Natural killer cell (primary cell): ENCODE measurements around the gene ALKBH7. TPM values are rescaled to one million over a fixed set of nuclear protein-coding genes. Genes with fewer than 3 reads are reported as not detected.

Experiments
- ATAC-seq, 3 donors: fragments of 150-1000 bp in 2 of 3; fragments of 200-7000 bp in 1 of 3; cut with Tn5 transposase; 1 replicate in 1 of 3; 2 replicates in 2 of 3; pipeline ENCODE4 v1.10.0; 2021; ENCODE audit warnings: mild to moderate bottlenecking in 2 of 3, moderate library complexity in 2 of 3
- DNase-seq, 2 donors: peaks; one replicate each; pipeline versions ENCODE4 v3.0.0 to v3.0.0-alpha.2; 2013 to 2021; ENCODE audit warnings: mixed read lengths in 1 of 2
- H3K27ac ChIP-seq: one replicate; pipeline ENCODE4 v1.5.1; 2013; ENCODE audit warnings: mild to moderate bottlenecking, low read length
- H3K27me3 ChIP-seq: one replicate; pipeline ENCODE4 v1.6.1; 2013; ENCODE audit warnings: low read length; ENCODE audit not compliant: control insufficient read depth, insufficient read depth
- H3K36me3 ChIP-seq: one replicate; pipeline ENCODE4 v1.6.1; 2013; ENCODE audit warnings: low read length; ENCODE audit not compliant: control insufficient read depth, insufficient read depth
- H3K4me1 ChIP-seq: one replicate; pipeline ENCODE4 v1.6.1; 2013; ENCODE audit warnings: low read length; ENCODE audit not compliant: control insufficient read depth, insufficient read depth
- H3K4me3 ChIP-seq: one replicate; pipeline ENCODE4 v1.5.1; 2013; ENCODE audit warnings: low read length
- H3K9me3 ChIP-seq: one replicate; pipeline ENCODE4 v1.6.1; 2013; ENCODE audit warnings: low read length; ENCODE audit not compliant: control insufficient read depth, insufficient read depth
- H3K27ac Mint-ChIP-seq, 2 donors: one replicate each; pipeline ENCODE4 v1.8.0; 2022; ENCODE audit warnings: mild to moderate bottlenecking in 2 of 2, mixed read lengths in 2 of 2, moderate library complexity in 1 of 2
- H3K27me3 Mint-ChIP-seq, 2 donors: one replicate each; pipeline ENCODE4 v1.8.0; 2022; ENCODE audit warnings: low read depth in 2 of 2, mixed read lengths in 2 of 2
- H3K36me3 Mint-ChIP-seq: one replicate; pipeline ENCODE4 v1.8.0; 2022; ENCODE audit warnings: mixed read lengths
- H3K4me1 Mint-ChIP-seq, 2 donors: one replicate each; pipeline ENCODE4 v1.8.0; 2022; ENCODE audit warnings: mixed read lengths in 2 of 2
- H3K4me3 Mint-ChIP-seq: one replicate; pipeline ENCODE4 v1.8.0; 2022; ENCODE audit warnings: mild to moderate bottlenecking, moderate library complexity, mixed read lengths
- H3K9me3 Mint-ChIP-seq, 2 donors: one replicate each; pipeline ENCODE4 v1.8.0; 2022; ENCODE audit warnings: mixed read lengths in 2 of 2
- WGBS: methylation state at CpG from one replicate; pipeline ENCODE4 v1.1.7; 2013; ENCODE audit warnings: missing lambda C conversion rate; ENCODE audit not compliant: insufficient coverage; 5-methylcytosine and 5-hydroxymethylcytosine counted together
- intact Hi-C: fragments of 100-400 bp; cut with micrococcal nuclease; formaldehyde crosslinking; loops from one replicate; pipeline ENCODE4 v1.14.2; 2022
- total RNA-seq, 4 donors: library from RNA; stranded (reverse); fragments of 120-200 nt in 1 of 4; gene quantifications; one replicate each; pipeline versions ENCODE4 v1.2.3 to v1.2.4, GENCODE V29; 2013 to 2022
- TF ChIP-seq, protein P1 (sequence below): fragments of 200-600 bp; IDR thresholded peaks from one replicate; pipeline ENCODE4 v1.8.0; 2022; ENCODE audit warnings: antibody characterized with exemption

Gene ALKBH7
- total RNA-seq, 3 donors from 2014 or later (not counting 1 experiment from before 2014, with no cell fraction given): 23.7 to 30.4 (median 25.9) TPM

DNA sequence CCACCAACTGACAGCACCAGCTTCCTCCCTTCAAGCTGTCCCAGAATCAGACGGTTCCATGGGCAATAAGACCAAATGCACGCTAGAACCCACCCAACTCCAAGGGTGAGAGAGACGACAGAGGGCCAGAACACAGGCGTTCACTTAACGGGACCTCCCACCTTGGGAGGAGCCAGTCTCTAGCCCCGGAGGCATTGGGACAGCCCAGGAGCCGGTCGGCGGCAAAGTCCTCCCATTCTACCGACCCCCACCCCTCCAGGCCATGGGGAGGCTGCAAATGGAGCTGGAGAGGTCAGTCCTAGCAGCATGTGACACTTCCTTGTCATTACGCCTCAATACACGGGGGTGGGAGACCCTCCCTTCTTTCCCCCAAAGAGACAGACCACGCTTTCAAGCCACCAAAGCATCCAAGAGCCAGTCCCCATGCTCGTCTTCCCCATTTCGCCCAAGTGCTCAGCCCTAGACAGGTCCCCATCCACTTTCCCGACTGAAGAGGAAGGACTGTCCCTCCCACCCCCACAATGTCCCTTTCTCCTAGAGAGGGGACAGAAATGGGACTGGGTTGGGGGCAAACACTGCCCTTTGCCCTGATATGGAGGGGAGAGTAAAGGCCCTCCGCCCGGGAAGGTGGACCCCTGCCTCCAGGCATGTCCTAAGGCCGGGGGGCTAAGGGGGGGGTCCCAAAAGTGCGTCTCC is 51.1 kb downstream of the ALKBH7 start:
- Histone ChIP-seq H3K27me3 (no peaks in the 10 kb centered on the region), H3K4me3 (peak overlapping the region; percentile 61), H3K9me3 (no peaks in the 10 kb centered on the region), H3K4me1 (peaks cover 36% of the 10 kb centered on the region), H3K36me3 (peaks cover 34% of the 10 kb centered on the region), H3K27ac (peak overlapping the region; percentile 2)
- H3K27me3 Mint-ChIP-seq: peaks cover 0 to 2% of the 10 kb centered on the region in 2 donors
- H3K4me3 Mint-ChIP-seq: peak overlapping the region; percentile 87
- DNase-seq: peak; percentile 26 to 48
- peak overlapping the region; percentile 72 to 81 for H3K27ac Mint-ChIP-seq
- WGBS: under 1% methylated on average over 19 of the region's 20 CpGs
- peaks cover 30 to 50% of the 10 kb centered on the region in 2 donors for H3K4me1 Mint-ChIP-seq
- TF ChIP-seq, protein P1, sequence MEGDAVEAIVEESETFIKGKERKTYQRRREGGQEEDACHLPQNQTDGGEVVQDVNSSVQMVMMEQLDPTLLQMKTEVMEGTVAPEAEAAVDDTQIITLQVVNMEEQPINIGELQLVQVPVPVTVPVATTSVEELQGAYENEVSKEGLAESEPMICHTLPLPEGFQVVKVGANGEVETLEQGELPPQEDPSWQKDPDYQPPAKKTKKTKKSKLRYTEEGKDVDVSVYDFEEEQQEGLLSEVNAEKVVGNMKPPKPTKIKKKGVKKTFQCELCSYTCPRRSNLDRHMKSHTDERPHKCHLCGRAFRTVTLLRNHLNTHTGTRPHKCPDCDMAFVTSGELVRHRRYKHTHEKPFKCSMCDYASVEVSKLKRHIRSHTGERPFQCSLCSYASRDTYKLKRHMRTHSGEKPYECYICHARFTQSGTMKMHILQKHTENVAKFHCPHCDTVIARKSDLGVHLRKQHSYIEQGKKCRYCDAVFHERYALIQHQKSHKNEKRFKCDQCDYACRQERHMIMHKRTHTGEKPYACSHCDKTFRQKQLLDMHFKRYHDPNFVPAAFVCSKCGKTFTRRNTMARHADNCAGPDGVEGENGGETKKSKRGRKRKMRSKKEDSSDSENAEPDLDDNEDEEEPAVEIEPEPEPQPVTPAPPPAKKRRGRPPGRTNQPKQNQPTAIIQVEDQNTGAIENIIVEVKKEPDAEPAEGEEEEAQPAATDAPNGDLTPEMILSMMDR: no peak
- intact Hi-C loops: loop anchor here (2.0 kb wide), 1 partner anchor 63 kb away; the partner anchor contains the start of gene CLPP
- H3K9me3 Mint-ChIP-seq: no peaks in the 10 kb centered on the region
- no peak for ATAC-seq
- no peaks in the 10 kb centered on the region for H3K36me3 Mint-ChIP-seq

GRCh38 chr19:6424195-6424938 is 51.8 kb downstream of the ALKBH7 start, which contains the start of gene KHSRP:
KHSRP (minus strand) TSS chr19:6424811; CDS start chr19:6424701, 110 bp downstream.
- Histone ChIP-seq H3K27me3 (no peaks in the 10 kb centered on the region), H3K36me3 (peaks cover 27% of the 10 kb centered on the region), H3K4me3 (peak within 1 kb of the TSS; percentile 61), H3K9me3 (no peaks in the 10 kb centered on the region), H3K27ac (peak within 1 kb of the TSS; percentile 96), H3K4me1 (peaks cover 36% of the 10 kb centered on the region)
- Mint-ChIP-seq H3K27ac (peak within 1 kb of the TSS; percentile 85 to 86), H3K4me3 (peak within 1 kb of the TSS; percentile 87), H3K9me3 (no peaks in the 10 kb centered on the region), H3K36me3 (no peaks in the 10 kb centered on the region), H3K27me3 (peaks cover 0 to 2% of the 10 kb centered on the region in 2 donors), H3K4me1 (peaks cover 30 to 47% of the 10 kb centered on the region in 2 donors)
- peak; percentile 33 to 61 for DNase-seq
- under 1% methylated on average over 114 of the region's 114 CpGs for WGBS
- ATAC-seq: no peak
- intact Hi-C loops: loop anchor here (2.0 kb wide), 1 partner anchor 64 kb away; the partner anchor contains the start of gene CLPP
- TF ChIP-seq, protein P1: no peak

Other genes starting within 250 kb of the ALKBH7 start
- not detected for gene ACSBG2, start 237.1 kb upstream of the ALKBH7 start, total RNA-seq
- gene MLLT1, start 92.8 kb upstream of the ALKBH7 start, total RNA-seq: 10 to 100 TPM; 30.2 to 43.8 (median 36.6) TPM
- under 1 TPM in 2 of 3 donors, not detected in 1; 0.25 to 0.35 TPM for gene ACER1, start 39.2 kb upstream of the ALKBH7 start, total RNA-seq
- 10 to 100 TPM; 40.8 to 61.4 (median 46.1) TPM for gene CLPP, start 11.3 kb upstream of the ALKBH7 start, total RNA-seq
- 1 to 10 TPM in 2 of 3 donors, under 1 TPM in 1; 0.82 to 1.1 (median 1.0) TPM for gene PSPN, start 3.1 kb downstream of the ALKBH7 start, total RNA-seq
- gene GTF2F1, start 20.4 kb downstream of the ALKBH7 start, total RNA-seq: 10 to 100 TPM; 56.6 to 63.9 (median 63.9) TPM
- gene KHSRP, start 52.0 kb downstream of the ALKBH7 start, total RNA-seq: 100 to 1,000 TPM; 160 to 192 (median 165) TPM
- not detected for gene SLC25A41, start 61.0 kb downstream of the ALKBH7 start, total RNA-seq
- gene SLC25A23, start 87.0 kb downstream of the ALKBH7 start, total RNA-seq: 10 to 100 TPM in 1 of 3 donors, 1 to 10 TPM in 2; 7.8 to 10.5 (median 8.7) TPM
- 1 to 10 TPM in 1 of 3 donors, under 1 TPM in 1, not detected in 1; 0.59 to 1.1 TPM for gene CRB3, start 91.5 kb downstream of the ALKBH7 start, total RNA-seq
- gene DENND1C, start 109.0 kb downstream of the ALKBH7 start, total RNA-seq: 100 to 1,000 TPM; 175 to 197 (median 188) TPM
- 1 to 10 TPM in 2 of 3 donors, under 1 TPM in 1; 0.40 to 2.6 (median 1.8) TPM for gene TUBB4A, start 129.5 kb downstream of the ALKBH7 start, total RNA-seq
- gene TNFSF9, start 158.2 kb downstream of the ALKBH7 start, total RNA-seq: 1 to 10 TPM; 3.3 to 6.0 (median 5.6) TPM
- 1 to 10 TPM in 2 of 3 donors, under 1 TPM in 1; 0.52 to 1.2 (median 1.2) TPM for gene CD70, start 218.4 kb downstream of the ALKBH7 start, total RNA-seq